ENCODE measurements around the gene PAX7.

Gene PAX7

GRCh38 chr1:18711003-18711402, 80.4 kb downstream of the PAX7 start:
- no peak for DNase-seq

GRCh38 chr1:18711536-18712251, 81.0 kb downstream of the PAX7 start:
- no peak for DNase-seq

DNA sequence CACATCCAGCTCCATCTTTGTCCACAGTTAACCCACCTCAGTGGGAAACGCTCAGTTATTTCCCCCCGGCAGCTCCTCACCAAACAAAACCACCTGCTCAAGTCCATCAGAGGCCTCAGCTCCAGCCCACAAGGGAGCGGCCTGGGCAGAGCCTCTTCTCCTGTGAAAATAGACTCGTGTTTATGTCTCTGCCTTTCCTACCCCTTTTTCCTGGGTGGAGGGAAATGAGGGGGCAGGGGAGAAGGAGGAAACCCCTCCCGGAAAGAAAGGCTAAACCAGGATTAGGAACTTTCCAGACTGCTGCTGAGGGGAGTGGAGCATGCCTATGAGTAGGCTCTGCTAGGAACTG, 81.6 kb downstream of the PAX7 start:
- no peak for DNase-seq

DNA sequence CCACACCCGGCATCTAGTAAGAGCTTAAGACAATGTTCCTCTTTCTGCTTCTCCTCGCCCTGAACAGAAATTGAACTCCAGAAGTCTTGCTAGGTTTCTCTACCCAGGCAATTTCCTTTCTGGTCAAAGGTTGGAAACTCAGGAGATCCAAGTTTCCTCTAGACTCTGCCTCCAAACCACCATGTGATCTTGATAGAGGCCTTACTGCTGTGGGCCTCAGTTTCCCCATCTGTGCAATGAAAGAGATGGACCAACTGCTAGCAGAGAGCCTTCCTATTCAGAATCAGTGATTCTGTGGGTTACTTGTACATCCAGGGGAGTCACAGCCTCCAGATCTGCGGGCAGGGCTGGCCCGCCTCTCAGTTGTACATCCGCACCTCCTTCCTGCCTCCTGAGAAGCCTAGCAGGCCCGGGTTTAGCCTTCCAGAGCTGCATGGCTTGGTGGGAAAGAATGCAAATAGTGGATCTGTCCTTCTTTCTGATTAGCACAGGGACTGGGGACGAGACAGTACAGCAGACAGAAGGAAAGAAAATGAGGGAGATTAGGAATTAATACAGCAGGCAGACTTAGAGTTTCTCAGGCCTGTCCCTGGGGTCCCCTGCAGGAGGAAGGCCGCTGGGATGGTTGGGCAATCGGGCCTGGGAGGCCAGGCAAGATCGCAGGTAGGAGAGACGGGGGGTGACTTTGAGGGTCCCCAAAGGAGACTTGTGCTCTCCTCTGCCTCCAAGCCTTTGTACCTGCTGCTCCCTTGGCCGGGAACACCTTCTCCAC, 83.9 kb downstream of the PAX7 start:
- DNase-seq = no peak

GRCh38 chr1:18716112-18716784, 85.6 kb downstream of the PAX7 start:
- no peak for DNase-seq

- DNase-seq = no peak
These were observed 86.4 kb downstream of the PAX7 start for GRCh38 chr1:18716785-18717678.

GRCh38 chr1:18719786-18720451, 89.3 kb downstream of the PAX7 start:
- DNase-seq = no peak

- DNase-seq = no peak
These were observed 90.4 kb downstream of the PAX7 start for GRCh38 chr1:18721041-18721440.

- no peak for DNase-seq
These were observed 91.1 kb downstream of the PAX7 start for GRCh38 chr1:18721776-18722175.

GRCh38 chr1:18722270-18722669, 91.6 kb downstream of the PAX7 start:
- DNase-seq = no peak

GRCh38 chr1:18723206-18723605, 92.6 kb downstream of the PAX7 start:
- DNase-seq = no peak

DNA sequence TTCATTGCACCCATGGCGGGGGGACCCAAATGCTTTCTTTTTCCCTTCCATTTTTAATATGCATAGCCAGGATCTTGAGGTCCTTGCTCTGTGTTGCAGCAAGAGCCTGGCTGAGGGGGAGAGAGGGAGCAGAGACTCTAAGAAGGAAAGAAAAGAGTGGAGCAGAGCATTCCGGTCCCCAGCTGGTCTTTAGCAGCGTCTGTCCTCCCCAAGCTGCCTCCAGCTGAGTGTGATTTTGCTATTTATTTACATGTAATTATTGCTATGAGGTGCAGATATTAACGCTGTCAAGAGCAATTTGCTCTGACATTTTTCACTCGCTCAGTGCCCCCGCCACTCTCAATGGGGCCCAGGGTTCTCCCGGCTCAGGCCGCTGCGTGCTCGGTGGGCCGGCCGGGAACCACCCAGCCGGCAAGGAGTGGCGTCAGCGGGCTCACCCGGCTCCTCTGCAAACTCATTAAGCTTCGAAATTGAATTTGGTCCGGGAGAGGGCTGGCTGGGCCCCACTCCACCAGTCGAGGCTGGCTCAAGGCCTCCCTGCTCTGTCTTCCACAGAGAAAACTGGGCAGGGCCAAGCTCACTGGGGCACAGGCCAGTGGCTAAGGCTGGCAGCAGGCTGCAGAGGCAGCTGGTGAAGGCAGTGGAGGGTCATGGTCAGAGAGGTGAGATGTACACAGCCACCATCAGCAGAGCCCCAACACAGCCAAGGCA, 93.2 kb downstream of the PAX7 start:
- no peak for DNase-seq

- DNase-seq = no peak
These were observed 94.2 kb downstream of the PAX7 start for GRCh38 chr1:18724801-18725200.

- no peak for DNase-seq
These were observed 94.7 kb downstream of the PAX7 start for GRCh38 chr1:18725231-18725895.

DNA sequence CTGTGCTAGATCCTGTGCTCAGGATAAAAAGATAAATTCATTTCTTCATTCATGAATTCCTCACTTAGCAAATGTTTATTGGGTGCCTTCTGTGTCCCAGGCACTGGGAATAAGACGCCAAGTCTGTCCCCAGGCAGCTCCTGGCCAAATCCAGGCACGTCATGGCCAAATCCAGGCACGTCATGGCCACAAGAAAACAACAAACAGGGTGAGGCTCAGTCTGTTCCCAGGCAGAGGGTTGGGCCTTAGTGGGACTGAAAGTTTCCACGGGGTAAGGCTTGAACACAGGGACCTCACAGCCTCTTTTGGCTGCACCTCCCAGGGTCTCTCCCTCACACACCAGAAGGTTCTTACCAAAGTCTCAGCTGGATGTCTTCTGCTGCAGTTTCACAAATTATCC, 95.7 kb downstream of the PAX7 start:
- no peak for DNase-seq

DNA sequence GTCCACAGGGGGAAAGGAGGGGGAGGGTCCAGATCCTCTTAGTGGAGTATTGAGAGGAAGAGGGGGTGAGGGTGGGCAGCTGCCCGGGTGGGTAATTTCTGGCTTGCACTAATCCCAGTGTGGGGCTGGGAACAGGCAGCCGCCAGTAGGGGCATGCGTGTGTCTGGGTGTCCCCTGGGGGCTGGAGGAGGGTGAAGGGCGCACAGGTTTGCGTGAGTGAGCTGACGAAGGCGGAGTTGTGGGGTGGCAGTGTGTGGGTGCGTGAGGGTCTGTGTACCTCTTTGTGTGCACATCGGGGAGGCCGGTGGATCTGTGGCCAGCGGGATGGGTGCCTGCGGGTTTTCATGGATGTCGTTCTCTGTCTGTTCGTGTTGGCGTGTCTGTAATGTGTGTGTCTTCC, 97.3 kb downstream of the PAX7 start:
- DNase-seq = no peak

DNA sequence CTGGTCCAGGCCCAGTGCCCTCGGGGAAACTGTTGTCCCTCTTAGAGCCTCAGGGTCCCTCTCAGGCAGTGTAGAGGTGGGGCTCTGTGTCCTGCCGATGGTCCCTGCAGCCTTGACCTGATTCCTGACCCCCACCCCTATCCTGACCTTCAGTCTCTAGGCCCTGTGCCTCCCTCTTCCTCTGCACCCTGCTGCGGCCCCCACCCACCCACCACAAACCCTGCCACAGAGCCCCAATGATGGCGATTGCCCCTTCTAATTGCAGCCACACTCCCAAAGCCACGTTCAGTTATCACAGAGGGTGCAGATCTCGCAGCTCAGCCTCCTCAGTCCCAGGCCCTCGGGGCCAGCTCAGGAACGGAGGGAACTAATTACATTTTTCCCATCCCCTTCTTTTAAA, 99.7 kb downstream of the PAX7 start:
- no peak for DNase-seq

DNA sequence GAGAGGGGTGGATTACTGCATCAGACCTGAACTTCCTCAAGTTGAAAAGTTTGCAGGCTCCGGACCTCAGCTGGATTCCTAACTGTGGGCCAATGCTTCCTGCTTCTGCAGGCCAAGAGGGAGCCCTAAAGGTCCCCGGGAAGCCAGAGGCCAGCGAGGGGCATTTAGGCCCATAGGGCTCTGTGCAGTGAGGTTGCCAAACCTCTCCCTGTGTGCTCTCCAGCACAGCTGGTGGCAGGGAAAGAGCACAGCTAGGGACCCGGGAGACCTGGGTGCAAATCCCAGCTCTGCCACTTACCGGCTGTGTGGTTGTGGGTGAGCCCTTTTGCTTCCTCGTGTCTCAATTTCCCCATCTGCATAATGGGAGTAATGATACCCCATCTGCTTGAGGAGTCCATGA, 100.5 kb downstream of the PAX7 start:
- no peak for DNase-seq

DNA sequence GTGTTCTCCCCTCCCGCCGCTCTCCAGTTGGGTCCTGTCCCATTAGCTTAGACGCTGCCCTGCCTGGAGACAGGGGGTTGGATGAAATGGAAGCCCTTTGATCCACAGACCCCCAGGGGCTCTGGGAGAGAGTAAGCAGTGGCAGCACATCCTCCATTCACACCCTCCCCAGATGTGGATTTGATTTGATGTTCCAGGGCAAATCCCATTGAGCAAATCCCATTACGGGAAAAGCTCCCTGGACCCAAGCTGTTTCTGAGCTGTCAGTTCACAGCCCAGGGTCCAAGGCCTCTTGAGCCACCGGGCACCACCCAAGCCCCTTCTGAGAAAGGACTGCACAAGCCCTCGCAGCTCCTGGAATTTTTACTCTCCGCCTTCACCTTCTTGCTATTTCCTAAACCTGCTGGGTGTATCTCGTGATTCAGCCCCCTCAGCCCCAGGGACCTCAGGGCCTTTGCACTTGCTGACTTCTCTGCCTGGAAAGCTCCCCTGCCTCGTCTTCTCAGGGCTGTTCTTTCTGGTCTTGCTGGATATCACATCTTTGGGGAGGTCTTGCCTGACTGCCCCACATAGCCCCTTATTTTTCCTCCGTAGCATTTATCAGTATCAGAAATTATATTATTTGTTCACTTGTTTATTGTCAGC, 101.1 kb downstream of the PAX7 start:
- no peak for DNase-seq

DNA sequence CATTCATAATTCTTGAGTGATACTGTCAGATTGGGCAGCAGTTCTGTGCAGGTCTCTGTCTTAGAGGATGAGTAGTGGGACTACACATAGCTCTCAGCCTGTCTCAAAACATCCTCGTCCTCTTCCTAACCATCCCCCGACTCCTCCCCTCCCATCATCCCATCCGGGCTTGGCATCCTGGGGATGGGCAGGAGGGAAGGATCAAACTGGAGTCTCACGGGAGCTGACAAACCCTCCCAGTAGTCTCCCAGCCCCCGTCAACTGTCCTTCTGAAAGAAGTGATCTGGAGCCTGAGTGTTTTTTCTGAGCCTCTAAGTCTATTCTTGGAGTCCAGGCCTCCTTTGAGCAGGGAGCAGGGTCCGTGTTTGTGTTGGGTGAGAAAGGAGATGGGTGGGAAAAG, 102.0 kb downstream of the PAX7 start:
- no peak for DNase-seq

DNA sequence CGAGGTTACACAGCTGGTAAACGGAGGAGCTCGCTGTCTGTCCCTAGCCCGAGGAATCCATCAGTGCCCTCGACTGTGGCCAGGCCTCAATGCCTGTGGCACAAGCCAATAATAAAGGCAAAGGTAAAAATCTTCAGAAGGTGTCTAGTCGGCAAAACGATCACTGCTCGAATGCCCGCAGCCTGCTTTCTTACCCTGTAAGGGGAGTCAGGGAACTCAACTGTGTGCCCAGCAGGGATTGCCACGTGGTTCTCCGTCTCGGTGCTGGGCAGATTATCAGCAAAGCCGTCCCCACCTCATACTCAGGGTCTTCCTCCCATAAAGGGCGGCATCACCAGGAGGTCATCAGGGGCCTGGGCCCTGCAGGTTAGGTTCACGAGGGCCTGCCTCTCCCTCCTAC, 103.4 kb downstream of the PAX7 start:
- DNase-seq = no peak
